Fibroblast of the aortic adventitia (primary cell): ENCODE results near the gene COL23A1. TPM values are rescaled to one million over a fixed set of nuclear protein-coding genes. Genes with fewer than 3 reads are reported as not detected.

Source experiments
- DNase-seq: peaks from one replicate; pipeline ENCODE4 v3.0.0-alpha.2; 2010; ENCODE audit warnings: low read depth
- H3K4me3 ChIP-seq: 2 replicates; pipeline ENCODE4 v1.5.1; 2011; ENCODE audit warnings: low read depth, mild to moderate bottlenecking, control low read depth, low read length, moderate library complexity
- CTCF ChIP-seq: IDR thresholded peaks from 2 replicates; pipeline ENCODE4 v1.5.1; 2011; ENCODE audit warnings: mild to moderate bottlenecking, low read length, control low read depth, inconsistent platforms; ENCODE audit not compliant: insufficient read depth
- total RNA-seq: library from RNA; depleted of rRNA; stranded (reverse); fragments of >200 nt; gene quantifications from 2 replicates; pipeline ENCODE4 v1.2.3, GENCODE V29; 2012; ENCODE audit warnings: low replicate concordance

The COL23A1 gene
- total RNA-seq, 1 donor = not detected

- no peak overlapping the region for H3K4me3 ChIP-seq
- TF ChIP-seq CTCF = no peak
- DNase-seq = no peak
Observed at GRCh38 chr5:178380541-178381074, 209.6 kb downstream of the COL23A1 start.

- H3K4me3 ChIP-seq = no peak overlapping the region
- no peak for DNase-seq
- TF ChIP-seq CTCF = no peak
Observed at GRCh38 chr5:178380086-178380485, 210.1 kb downstream of the COL23A1 start.

GRCh38 chr5:178378527-178379484 is 211.4 kb downstream of the COL23A1 start:
- DNase-seq = no peak

DNA sequence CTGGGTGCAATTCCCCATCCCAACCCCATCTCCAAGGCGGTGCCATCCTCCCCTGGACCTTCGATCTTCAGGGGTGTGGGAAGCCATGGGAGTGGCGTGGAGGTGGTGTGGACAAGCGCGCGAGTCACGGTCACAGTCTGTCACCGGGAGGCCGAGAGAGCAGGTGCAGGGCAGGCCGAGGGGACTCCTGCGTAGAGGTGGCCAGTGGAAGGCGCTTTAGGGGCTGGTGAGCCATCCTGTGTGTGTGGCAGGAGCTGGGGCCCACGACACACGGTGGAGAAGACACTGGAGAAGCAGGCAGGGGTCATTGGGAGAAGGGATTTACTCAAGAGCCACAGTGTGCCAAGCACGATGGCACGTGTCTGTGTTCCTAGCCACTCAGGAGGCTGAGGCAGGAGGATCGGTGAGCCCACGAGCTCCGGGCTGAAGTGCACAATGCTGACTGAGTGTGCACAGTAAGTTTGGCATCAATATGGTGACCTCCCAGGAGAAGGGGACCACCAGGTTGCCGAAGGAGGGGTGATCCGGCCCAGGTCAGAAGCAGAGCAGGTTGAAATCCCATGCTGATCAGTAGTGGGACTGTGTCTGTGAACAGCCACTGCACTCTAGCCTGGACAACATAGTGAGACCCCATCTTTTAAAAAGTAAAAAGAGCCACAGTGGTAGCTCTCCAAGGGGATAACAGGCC is 212.5 kb downstream of the COL23A1 start:
- DNase-seq = no peak
- H3K4me3 ChIP-seq = no peak overlapping the region
- TF ChIP-seq CTCF = no peak

More at GRCh38 chr5:178378527-178379484, 211.4 kb downstream of the COL23A1 start:
- TF ChIP-seq CTCF = no peak
- H3K4me3 ChIP-seq = no peak overlapping the region

DNA sequence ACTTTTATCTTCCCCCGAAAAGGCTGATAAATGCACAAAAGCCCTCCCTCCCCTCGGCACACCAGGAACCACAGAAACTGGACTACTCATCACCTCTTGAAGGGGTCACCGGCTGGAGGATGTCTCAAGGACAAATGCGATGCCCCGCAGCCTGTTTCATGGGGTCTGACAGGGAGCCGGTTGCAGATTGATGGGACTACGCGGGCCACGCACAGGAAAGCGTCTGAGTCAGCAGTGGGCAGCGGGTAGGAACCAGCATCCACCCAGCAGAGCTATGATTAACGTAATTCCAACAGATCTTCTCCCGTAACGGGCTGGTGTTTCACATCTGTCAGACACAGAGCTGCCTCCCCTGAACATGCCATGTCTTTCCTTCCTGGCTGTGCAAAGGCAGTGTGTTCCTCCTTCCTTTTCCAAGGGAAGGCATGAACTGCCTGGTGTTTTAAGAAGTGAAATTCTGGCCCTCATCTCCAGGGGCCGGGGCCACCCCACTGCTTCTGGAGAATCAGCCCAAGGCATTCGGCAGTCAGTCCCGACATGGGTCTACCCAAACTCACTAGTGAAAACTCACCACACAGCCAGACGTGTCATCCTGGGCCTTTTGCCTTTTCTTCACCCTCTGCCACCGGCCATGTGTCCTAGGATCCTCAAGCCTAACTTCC is 213.1 kb downstream of the COL23A1 start:
- no peak for TF ChIP-seq CTCF
- DNase-seq = no peak
- no peak overlapping the region for H3K4me3 ChIP-seq

GRCh38 chr5:178375348-178375747 is 214.8 kb downstream of the COL23A1 start:
- TF ChIP-seq CTCF = no peak
- H3K4me3 ChIP-seq = no peak overlapping the region
- no peak for DNase-seq
